Fibroblast of pulmonary artery (primary cell): ENCODE measurements around the gene GALNTL6.

Experiments
- DNase-seq: peaks from one replicate; pipeline ENCODE4 v3.0.0-alpha.2; 2010; ENCODE audit warnings: low read depth
- H3K4me3 ChIP-seq: replicated peaks from 2 replicates; pipeline ENCODE4 v1.5.1; 2011; ENCODE audit warnings: low read depth, mild to moderate bottlenecking, control low read depth, low read length, moderate library complexity
- CTCF ChIP-seq: IDR thresholded peaks from 2 replicates; pipeline ENCODE4 v1.5.1; 2011; ENCODE audit warnings: mild to moderate bottlenecking, control low read depth, low read length, inconsistent platforms; ENCODE audit errors: missing control alignments

GALNTL6 gene

GRCh38 chr4:172105918-172106317 is 292.7 kb downstream of the GALNTL6 start:
- no peak overlapping the region for H3K4me3 ChIP-seq
- TF ChIP-seq CTCF, result no peak
- no peak for DNase-seq

DNA sequence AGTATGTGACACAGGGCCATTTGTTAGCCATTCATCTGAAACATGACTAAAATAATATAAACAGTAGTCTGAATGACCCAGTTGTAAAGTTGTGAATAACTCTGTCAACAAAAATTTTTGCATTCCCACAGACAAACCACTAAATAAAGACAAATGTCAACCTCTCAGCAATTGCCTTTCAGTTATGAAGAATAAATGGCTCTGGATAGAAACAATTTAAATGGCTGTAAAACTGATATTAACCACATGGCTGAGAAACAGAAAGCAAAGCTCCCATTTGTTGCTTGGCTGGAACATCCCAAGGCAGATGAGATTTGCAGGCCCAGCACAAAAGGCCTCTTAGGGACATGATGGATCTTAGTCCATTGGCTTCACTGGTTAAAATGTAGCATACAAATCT is 296.3 kb downstream of the GALNTL6 start:
- no peak for TF ChIP-seq CTCF
- DNase-seq, result no peak
- no peak overlapping the region for H3K4me3 ChIP-seq

DNA sequence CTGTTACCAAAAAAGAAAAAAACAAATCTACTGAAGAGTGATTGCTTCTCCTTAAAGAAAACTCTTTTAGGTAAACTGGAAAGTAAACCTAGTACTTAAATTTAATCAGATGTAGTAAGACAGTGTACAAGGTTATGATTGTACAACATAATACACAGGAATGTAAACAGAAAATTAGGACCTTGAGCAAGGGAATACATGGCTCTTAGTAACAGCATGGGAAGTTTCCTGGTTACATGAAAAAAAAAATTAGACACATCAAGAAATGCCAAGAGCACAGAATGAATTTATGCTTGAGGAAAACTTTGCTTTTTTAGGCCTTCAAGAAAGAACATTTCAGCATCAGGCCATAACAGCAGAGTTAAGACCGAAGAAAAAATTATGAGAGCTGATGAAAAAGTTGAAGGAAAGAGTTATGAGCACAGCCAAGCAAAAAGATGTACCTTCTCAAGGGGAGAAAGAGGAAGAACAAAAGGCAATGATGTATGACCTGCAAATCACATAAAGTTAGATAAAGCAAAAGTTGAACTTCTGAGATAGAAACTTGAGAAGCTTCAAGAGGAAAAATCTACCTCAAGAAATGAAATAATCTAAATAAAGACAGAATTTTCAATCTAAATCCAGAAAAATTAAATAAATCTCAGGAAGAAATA is 311.6 kb downstream of the GALNTL6 start:
- no peak for DNase-seq
- H3K4me3 ChIP-seq, result no peak overlapping the region

GRCh38 chr4:172125443-172125842 is 312.2 kb downstream of the GALNTL6 start:
- TF ChIP-seq CTCF, result no peak
- no peak overlapping the region for H3K4me3 ChIP-seq
- no peak for DNase-seq

More for the DNA sequence above, 311.6 kb downstream of the GALNTL6 start:
- TF ChIP-seq CTCF, result no peak

DNA sequence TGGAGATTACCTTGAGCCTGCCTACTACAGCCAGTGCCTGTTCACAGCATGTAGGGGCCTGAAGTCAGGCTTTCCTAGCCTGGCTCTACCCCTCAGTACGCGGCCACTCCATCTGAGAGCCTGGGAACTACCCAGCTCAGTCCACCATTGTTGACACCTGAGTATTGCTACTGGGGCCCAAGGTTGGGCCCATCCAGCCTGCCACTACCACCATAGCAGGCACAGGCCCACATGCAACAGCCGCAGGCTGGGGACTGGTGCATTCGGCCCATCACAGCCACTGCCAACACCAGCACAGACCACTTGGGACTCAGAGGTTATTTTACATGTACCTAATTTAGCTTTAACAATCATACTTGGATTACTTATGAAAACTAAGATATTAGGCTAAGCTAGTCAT is 314.0 kb downstream of the GALNTL6 start:
- DNase-seq, result no peak
- H3K4me3 ChIP-seq, result no peak overlapping the region
- TF ChIP-seq CTCF, result no peak

DNA sequence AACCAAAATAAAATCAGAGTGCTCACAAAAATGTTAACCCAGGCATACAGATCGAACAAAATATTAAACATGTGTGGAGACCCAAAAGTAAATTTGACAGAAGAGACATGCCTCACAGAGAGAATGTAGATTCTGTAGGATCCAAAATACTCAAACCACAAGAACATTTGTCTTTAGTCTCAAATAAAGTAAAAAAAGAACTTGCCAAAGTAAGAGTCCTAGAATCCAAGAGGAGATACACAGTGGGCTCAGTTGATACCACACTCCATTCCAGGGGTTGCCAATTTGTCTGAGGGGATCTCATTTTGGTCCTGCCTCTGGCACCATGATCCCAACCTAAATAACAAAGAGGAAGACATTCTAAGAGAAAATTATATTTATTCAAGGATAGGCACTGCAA is 316.4 kb downstream of the GALNTL6 start:
- TF ChIP-seq CTCF, result no peak
- H3K4me3 ChIP-seq, result no peak overlapping the region
- no peak for DNase-seq

GRCh38 chr4:172134521-172134920 is 321.3 kb downstream of the GALNTL6 start:
- TF ChIP-seq CTCF, result no peak
- H3K4me3 ChIP-seq, result no peak overlapping the region
- DNase-seq, result no peak
